Loucy (cell line): ENCODE measurements around the gene TBC1D8.

ENCODE experiments used
- H2AFZ ChIP-seq: fragments of 200-600 bp; sonication (generic); 2 replicates; pipeline ENCODE4 v1.6.0; 2016; ENCODE audit warnings: antibody characterized with exemption, mild to moderate bottlenecking, low read length, moderate library complexity
- H3F3A ChIP-seq: fragments of 200-600 bp; 2 replicates; pipeline ENCODE4 v1.6.0; 2016; ENCODE audit warnings: antibody characterized with exemption, low read depth, mild to moderate bottlenecking
- H3K27me3 ChIP-seq: fragments of 200-600 bp; sonication (generic); 2 replicates; pipeline ENCODE4 v1.6.1; 2014; ENCODE audit warnings: low read length, mild to moderate bottlenecking; ENCODE audit not compliant: insufficient read depth, poor library complexity, severe bottlenecking
- H3K36me3 ChIP-seq: fragments of 200-600 bp; sonication (generic); 2 replicates; pipeline ENCODE4 v1.6.1; 2016; ENCODE audit warnings: low read length; ENCODE audit not compliant: insufficient read depth
- H3K4me1 ChIP-seq: fragments of 200-600 bp; sonication (generic); 2 replicates; pipeline ENCODE4 v1.5.1; 2014; ENCODE audit warnings: low read length, mild to moderate bottlenecking; ENCODE audit not compliant: insufficient read depth, poor library complexity, severe bottlenecking
- H3K4me2 ChIP-seq: fragments of 200-600 bp; sonication (generic); 2 replicates; pipeline ENCODE4 v1.6.0; 2014; ENCODE audit warnings: antibody characterized with exemption, low read length, low read depth, mild to moderate bottlenecking; ENCODE audit not compliant: poor library complexity, severe bottlenecking
- H3K4me3 ChIP-seq: fragments of 200-600 bp; sonication (generic); 2 replicates; pipeline ENCODE4 v1.5.1; 2014; ENCODE audit warnings: low read length, mild to moderate bottlenecking, mixed read lengths; ENCODE audit not compliant: poor library complexity, severe bottlenecking
- H3K79me2 ChIP-seq: fragments of 200-600 bp; sonication (generic); 2 replicates; pipeline ENCODE4 v1.6.1; 2014; ENCODE audit warnings: low read length; ENCODE audit not compliant: insufficient read depth
- H3K9ac ChIP-seq: fragments of 200-600 bp; sonication (generic); 2 replicates; pipeline ENCODE4 v1.6.0; 2014; ENCODE audit warnings: mild to moderate bottlenecking, low read depth, low read length, moderate library complexity; ENCODE audit not compliant: poor library complexity, severe bottlenecking
- H3K9me2 ChIP-seq: fragments of 200-600 bp; sonication (generic); replicated peaks from 2 replicates; pipeline ENCODE4 v1.6.1; 2016; ENCODE audit warnings: low read depth, low read length, mixed read lengths
- H3K9me3 ChIP-seq: fragments of 200-600 bp; sonication (generic); 2 replicates; pipeline ENCODE4 v1.6.1; 2014; ENCODE audit warnings: mild to moderate bottlenecking, antibody characterized with exemption, low read length, low read depth; ENCODE audit not compliant: insufficient read depth
- H4K20me1 ChIP-seq: fragments of 200-600 bp; sonication (generic); 2 replicates; pipeline ENCODE4 v1.6.0; 2014; ENCODE audit warnings: antibody characterized with exemption, low read length, mild to moderate bottlenecking; ENCODE audit not compliant: insufficient read depth, poor library complexity, severe bottlenecking
- CTCF ChIP-seq: fragments of 200-600 bp; sonication (generic); conservative IDR thresholded peaks from 2 replicates; pipeline ENCODE4 v1.5.1; 2014; ENCODE audit warnings: mild to moderate bottlenecking, antibody characterized with exemption, low read length
- EZH2phosphoT487 ChIP-seq: fragments of 200-600 bp; IDR thresholded peaks from 2 replicates; pipeline ENCODE4 v1.6.1; 2018; ENCODE audit warnings: antibody characterized with exemption, mild to moderate bottlenecking, moderate library complexity, borderline replicate concordance

The TBC1D8 gene

DNA sequence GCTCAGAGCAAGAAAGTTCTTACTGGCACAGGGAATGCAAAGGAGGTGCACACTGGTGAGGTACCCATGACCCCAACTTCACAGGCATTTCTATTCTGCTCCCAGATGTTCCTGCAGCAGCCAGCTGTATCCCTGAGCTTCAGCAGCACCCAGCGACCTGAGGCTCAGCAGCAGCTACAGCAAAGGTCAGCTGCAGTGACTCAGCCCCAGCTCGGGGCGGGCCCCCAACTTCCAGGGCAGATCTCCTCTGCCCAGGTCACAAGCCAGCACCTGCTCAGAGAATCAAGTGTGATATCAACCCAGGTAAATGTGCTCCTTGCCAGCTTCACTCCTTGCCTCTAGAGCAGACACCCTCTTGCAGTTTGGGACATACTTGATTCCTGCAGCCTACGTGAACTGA, 163.2 kb downstream of the TBC1D8 start:
- TF ChIP-seq EZH2phosphoT487 (no peak), CTCF (no peak)
- Histone ChIP-seq H3K9me2 (no peaks in the 10 kb centered on the region), H3K36me3 (no peaks in the 10 kb centered on the region), H3K4me3 (no peak overlapping the region), H3K9ac (no peak overlapping the region), H3K79me2 (no peaks in the 10 kb centered on the region), H3K9me3 (no peaks in the 10 kb centered on the region), H3F3A (no peaks in the 10 kb centered on the region), H3K4me2 (no peak overlapping the region), H3K27me3 (no peaks in the 10 kb centered on the region), H3K4me1 (no peaks in the 10 kb centered on the region), H4K20me1 (no peaks in the 10 kb centered on the region), H2AFZ (no peak overlapping the region)

- H3K9me2 ChIP-seq, result no peaks in the 10 kb centered on the region
- TF ChIP-seq EZH2phosphoT487, result no peak
- TF ChIP-seq CTCF, result no peak
- H2AFZ ChIP-seq, result no peak overlapping the region
- H3K9ac ChIP-seq, result no peak overlapping the region
- H3K4me3 ChIP-seq, result no peak overlapping the region
- no peaks in the 10 kb centered on the region for H4K20me1 ChIP-seq
- no peaks in the 10 kb centered on the region for H3K36me3 ChIP-seq
- H3F3A ChIP-seq, result no peaks in the 10 kb centered on the region
- no peak overlapping the region for H3K4me2 ChIP-seq
- H3K79me2 ChIP-seq, result no peaks in the 10 kb centered on the region
- no peaks in the 10 kb centered on the region for H3K9me3 ChIP-seq
- no peaks in the 10 kb centered on the region for H3K4me1 ChIP-seq
- no peaks in the 10 kb centered on the region for H3K27me3 ChIP-seq
Observed at GRCh38 chr2:100987536-100987935, 163.6 kb downstream of the TBC1D8 start.

DNA sequence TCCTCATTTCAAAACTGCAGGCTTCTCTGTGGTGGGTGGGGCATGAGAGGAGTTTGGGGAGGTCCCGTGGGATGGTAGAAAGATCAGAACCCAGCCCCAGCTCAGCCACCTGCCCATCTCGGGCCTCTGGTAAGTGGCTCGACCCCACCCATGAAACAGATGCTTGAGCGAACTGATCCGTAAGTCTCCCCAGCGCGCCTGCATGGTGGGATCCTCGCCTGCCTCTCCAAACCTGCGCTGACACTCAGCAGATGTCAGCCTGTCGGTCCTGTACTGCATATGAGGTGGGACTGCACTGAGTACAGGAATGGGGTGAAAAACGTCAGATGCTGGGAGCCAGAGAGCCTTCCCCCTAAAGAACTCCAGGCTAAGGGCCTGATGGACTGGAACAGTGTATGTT, 165.0 kb downstream of the TBC1D8 start:
- Histone ChIP-seq H3K9me3 (no peaks in the 10 kb centered on the region), H3K9ac (no peak overlapping the region), H3F3A (no peaks in the 10 kb centered on the region), H3K36me3 (no peaks in the 10 kb centered on the region), H3K4me3 (no peak overlapping the region), H4K20me1 (no peaks in the 10 kb centered on the region), H3K9me2 (no peaks in the 10 kb centered on the region), H3K4me2 (no peak overlapping the region), H3K4me1 (no peaks in the 10 kb centered on the region), H3K79me2 (no peaks in the 10 kb centered on the region), H3K27me3 (no peaks in the 10 kb centered on the region), H2AFZ (no peak overlapping the region)
- TF ChIP-seq EZH2phosphoT487 (no peak), CTCF (no peak)
